Thoracic aorta (tissue), 2 donors: ENCODE measurements around the gene NKD1. TPM values are rescaled to one million over a fixed set of nuclear protein-coding genes. Genes with fewer than 3 reads are reported as not detected.

ENCODE experiments used
- ATAC-seq: fragments of 150-250 bp; one replicate; pipeline ENCODE4 v1.8.0; 2017; ENCODE audit warnings: low read depth; ENCODE audit not compliant: insufficient number of reproducible peaks, low FRiP score
- DNase-seq: peaks from one replicate; pipeline ENCODE4 v3.0.0-alpha.2; 2020; ENCODE audit warnings: low spot score
- H3K27ac ChIP-seq, 2 donors: fragments of 200-600 bp; sonication (generic); 1 replicate in 1 of 2; 2 replicates in 1 of 2; pipeline ENCODE4 v1.5.1; 2016; ENCODE audit warnings: mild to moderate bottlenecking in 2 of 2, moderate library complexity in 2 of 2
- H3K27me3 ChIP-seq: fragments of 200-600 bp; sonication (generic); replicated peaks from 2 replicates; pipeline ENCODE4 v1.6.0; 2016; ENCODE audit warnings: mild to moderate bottlenecking; ENCODE audit not compliant: insufficient read depth
- H3K36me3 ChIP-seq: fragments of 200-600 bp; sonication (generic); one replicate; pipeline ENCODE4 v1.5.1; 2016
- H3K4me1 ChIP-seq, 2 donors: fragments of 200-600 bp; sonication (generic); 1 replicate in 1 of 2; 2 replicates in 1 of 2; pipeline versions ENCODE4 v1.5.1 to v1.6.0; 2016; ENCODE audit warnings: low read depth in 2 of 2, mild to moderate bottlenecking in 1 of 2; ENCODE audit not compliant: control insufficient read depth in 1 of 2
- H3K4me3 ChIP-seq: fragments of 200-600 bp; sonication (generic); 2 replicates; pipeline ENCODE4 v1.5.1; 2016; ENCODE audit warnings: mild to moderate bottlenecking
- H3K9me3 ChIP-seq: fragments of 200-600 bp; sonication (generic); 2 replicates; pipeline ENCODE4 v1.5.1; 2016
- CTCF ChIP-seq: fragments of 200-600 bp; sonication (generic); IDR thresholded peaks from one replicate; pipeline ENCODE4 v1.5.1; 2019; ENCODE audit warnings: antibody characterized with exemption
- total RNA-seq, 2 donors: library from RNA; depleted of rRNA; stranded (reverse); fragments of >200 nt; gene quantifications; one replicate each; pipeline versions ENCODE4 v1.1.0 to v1.2.3, GENCODE V29; 2016

Gene NKD1
- total RNA-seq, 2 donors from 2014 or later, result 30.2 to 41.7 TPM

- Histone ChIP-seq H3K4me1 (peaks cover 12 to 29% of the 10 kb centered on the region in 2 donors), H3K4me3 (no peak overlapping the region), H3K27me3 (no peaks in the 10 kb centered on the region), H3K27ac (no peak overlapping the region), H3K9me3 (no peaks in the 10 kb centered on the region), H3K36me3 (peaks cover 46% of the 10 kb centered on the region)
- TF ChIP-seq CTCF, result no peak
- ATAC-seq (no peak), DNase-seq (no peak)
Observed at GRCh38 chr16:50628156-50628802, 80.1 kb downstream of the NKD1 start.

DNA sequence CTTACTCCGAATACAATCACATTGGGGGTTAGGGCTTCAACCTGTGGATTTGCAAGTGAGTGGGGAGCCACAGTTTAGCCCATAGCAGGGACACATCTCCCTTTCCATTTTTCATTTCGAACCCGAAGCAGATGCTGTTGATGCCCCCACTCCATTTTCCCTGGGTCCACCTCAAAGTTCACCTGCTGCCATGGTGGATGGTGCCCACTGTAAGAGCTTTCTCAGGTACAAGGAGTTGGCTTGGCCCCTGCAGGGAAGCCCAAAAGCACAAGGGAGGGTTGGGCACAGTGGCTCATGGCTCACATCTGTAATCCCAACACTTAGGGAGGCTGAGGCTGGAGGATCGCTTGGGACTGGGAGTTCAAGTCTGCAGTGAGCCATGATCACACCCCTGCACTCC lies 81.1 kb downstream of the NKD1 start:
- ATAC-seq, result peak; percentile 13
- TF ChIP-seq CTCF, result no peak
- no peak for DNase-seq
- Histone ChIP-seq H3K9me3 (no peaks in the 10 kb centered on the region), H3K4me1 (peaks cover 12 to 29% of the 10 kb centered on the region in 2 donors), H3K27me3 (no peaks in the 10 kb centered on the region), H3K36me3 (peaks cover 53% of the 10 kb centered on the region), H3K27ac (no peak overlapping the region), H3K4me3 (no peak overlapping the region)

DNA sequence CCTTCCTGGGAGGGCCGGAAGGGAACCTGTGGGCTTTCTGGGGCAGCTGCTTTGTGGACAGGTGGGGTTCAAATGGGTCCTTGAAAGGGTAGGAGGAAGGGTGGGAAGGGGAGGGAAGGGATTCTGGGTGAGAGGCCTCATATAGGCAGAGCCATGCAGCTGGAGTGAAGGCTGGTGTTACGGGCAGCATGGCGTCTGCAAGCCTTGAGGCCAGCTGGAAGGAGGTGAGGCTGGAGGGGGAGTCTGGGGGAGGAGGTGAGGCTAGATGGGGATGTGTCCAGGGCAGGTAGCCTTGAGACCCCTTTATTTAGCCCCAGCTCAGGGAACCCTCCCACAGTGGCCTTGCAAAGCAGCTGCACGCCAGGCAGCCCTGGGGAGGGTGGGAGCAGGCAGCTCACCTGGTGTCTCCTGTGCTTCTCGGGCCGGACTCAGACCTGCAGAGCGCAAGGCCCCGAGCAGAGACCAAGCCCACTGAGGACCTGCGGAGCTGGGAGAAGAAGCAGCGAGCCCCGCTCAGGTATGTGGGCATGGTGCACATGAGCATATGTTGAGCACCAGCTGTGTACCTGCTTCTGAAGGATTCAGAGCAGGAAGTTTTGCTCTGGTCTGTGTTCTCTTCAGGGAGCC lies 82.3 kb downstream of the NKD1 start:
- no peak for ATAC-seq
- TF ChIP-seq CTCF, result no peak

GRCh38 chr16:50631249-50631984 lies 83.2 kb downstream of the NKD1 start:
- no peaks in the 10 kb centered on the region for H3K9me3 ChIP-seq
- H3K27me3 ChIP-seq, result no peaks in the 10 kb centered on the region
- DNase-seq, result no peak
- H3K36me3 ChIP-seq, result peaks cover 45% of the 10 kb centered on the region
- TF ChIP-seq CTCF, result no peak
- ATAC-seq, result no peak
- H3K4me1 ChIP-seq, result peaks cover 9 to 14% of the 10 kb centered on the region in 2 donors
- H3K27ac ChIP-seq, result no peak overlapping the region
- no peak overlapping the region for H3K4me3 ChIP-seq

More for the DNA sequence above, 82.3 kb downstream of the NKD1 start:
- peaks cover 48% of the 10 kb centered on the region for H3K36me3 ChIP-seq
- H3K9me3 ChIP-seq, result no peaks in the 10 kb centered on the region
- no peak for DNase-seq
- H3K27ac ChIP-seq, result no peak overlapping the region
- H3K27me3 ChIP-seq, result no peaks in the 10 kb centered on the region
- H3K4me1 ChIP-seq, result peaks cover 12 to 23% of the 10 kb centered on the region in 2 donors
- H3K4me3 ChIP-seq, result no peak overlapping the region

DNA sequence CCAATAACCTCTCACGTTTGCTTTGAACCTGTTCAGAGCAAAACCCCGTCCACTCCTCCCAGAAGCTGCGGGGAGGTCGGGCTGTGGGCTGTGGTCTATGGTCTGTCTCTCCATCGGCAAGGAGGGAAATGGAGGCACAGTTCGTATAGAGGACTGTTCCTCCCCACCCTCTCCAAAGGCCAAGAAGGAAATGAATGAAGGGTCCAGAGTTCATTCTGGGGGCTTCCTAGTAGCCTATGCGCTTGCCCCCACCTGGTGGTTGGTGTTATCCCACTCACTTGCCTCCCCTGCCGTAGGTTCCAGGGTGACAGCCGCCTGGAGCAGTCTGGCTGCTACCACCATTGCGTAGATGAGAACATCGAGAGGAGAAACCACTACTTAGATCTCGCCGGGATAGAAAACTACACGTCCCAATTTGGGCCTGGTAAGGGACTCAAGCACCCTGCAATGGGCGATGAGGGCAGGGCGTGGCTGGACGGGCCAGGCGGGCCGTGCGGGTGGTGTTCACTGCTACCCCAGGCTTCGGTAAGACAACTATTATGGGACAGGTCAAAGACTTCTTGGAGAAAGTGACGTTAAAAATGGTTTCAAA lies 83.9 kb downstream of the NKD1 start:
- Histone ChIP-seq H3K9me3 (no peaks in the 10 kb centered on the region), H3K27me3 (no peaks in the 10 kb centered on the region), H3K4me3 (no peak overlapping the region), H3K27ac (no peak overlapping the region), H3K36me3 (peaks cover 50% of the 10 kb centered on the region), H3K4me1 (peaks cover 3 to 8% of the 10 kb centered on the region in 2 donors)
- ATAC-seq (no peak), DNase-seq (no peak)
- no peak for TF ChIP-seq CTCF
